ENCODE results near the gene LRRC9.

- TF ChIP-seq POLR2AphosphoS5 (IDR thresholded peaks at IDR 0.05; ENCODE audit: insufficient read depth, low read depth, low read length) (no peak), POLR2A (IDR thresholded peaks at IDR 0.05; ENCODE audit: low read depth, low read length) (no peak)
Observed at GRCh38 chr14:59895721-59896120, 24.2 kb upstream of the LRRC9 start.
